ENCODE measurements around the gene LCN6.
A peak's percentile ranks its signal among the peaks of the same experiment; 100 is the strongest.
"Not testable (repeated sequence)": the region's sequence is repeated elsewhere in the genome, so short reads cannot be mapped to it uniquely, and the experiment has no call there.

The LCN6 gene

DNA sequence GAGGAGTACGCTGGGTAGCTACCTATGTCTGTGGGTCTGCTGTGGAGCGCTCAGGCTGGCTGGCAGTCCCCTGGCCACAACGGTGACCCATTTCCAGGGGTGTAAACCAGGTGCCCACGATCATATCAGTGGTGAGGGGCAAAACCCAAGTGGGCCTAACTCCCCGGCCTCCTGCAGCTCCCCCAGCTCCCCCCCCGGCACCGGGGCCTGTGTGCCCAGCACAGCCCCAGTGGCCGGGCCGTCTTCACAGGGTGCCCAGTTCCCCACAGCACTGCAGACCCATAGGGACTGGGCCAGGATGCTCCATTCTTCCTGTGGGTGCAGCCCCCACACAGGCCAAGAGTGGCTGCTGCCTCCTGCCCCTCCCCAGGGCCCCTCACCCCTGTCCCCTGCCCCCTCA is 10.7 kb upstream of the LCN6 start:
- DNase-seq = no peak

DNA sequence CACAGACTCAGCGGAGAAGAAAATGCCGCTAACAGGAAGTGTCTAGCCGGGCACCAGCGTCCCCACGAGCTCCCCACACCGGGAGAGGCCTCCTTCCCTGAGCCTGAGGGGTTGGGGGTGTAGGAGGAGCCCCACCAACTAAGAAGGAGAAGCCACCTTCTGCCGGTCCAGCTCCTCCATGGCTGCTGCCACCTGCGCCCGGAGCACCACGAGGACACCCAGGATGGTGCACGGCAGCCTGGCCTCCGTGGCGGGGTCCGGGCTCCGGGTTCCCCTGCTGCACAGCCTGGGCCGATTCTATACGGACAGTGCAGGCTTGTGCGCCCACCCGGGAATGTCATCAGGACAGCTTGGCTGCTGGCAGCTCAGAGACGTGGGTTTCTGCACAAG is 9.4 kb upstream of the LCN6 start:
- no peak for DNase-seq

- DNase-seq = no peak
Measured at GRCh38 chr9:136757328-136757727, 9.0 kb upstream of the LCN6 start.

DNA sequence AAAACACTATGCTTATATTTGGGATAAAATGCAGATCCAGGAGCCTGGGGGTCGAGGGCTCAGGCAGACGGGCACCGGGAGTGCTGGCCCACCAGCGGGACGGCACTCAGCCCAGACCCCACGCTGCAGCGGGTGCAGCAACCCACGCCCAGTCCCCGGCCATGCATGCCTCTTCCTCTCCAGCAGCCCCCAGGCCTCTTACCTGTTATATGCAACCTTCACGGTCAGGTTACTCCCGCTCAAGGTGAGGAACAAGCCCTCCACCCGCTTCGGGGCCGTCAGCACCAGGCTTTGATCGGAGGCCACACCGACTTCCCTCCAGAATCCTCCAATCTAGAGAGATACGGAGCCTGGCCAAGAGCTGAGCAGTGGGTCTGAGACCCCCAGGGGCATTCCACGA is 8.5 kb upstream of the LCN6 start:
- DNase-seq = no peak

DNA sequence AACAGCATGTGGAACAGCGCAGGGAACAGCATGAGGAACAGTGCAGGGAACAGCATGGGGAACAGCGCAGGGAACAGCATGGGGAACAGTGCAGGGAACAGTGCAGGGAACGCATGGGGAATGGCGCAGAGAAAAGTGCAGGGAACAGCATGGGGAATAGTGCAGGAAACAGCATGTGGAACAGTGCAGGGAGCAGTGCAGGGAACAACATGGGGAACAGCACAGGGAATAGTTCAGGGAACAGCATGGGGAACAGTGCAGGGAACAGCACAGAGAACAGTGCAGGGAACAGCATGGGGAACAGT is 7.8 kb upstream of the LCN6 start:
- no peak for DNase-seq

DNA sequence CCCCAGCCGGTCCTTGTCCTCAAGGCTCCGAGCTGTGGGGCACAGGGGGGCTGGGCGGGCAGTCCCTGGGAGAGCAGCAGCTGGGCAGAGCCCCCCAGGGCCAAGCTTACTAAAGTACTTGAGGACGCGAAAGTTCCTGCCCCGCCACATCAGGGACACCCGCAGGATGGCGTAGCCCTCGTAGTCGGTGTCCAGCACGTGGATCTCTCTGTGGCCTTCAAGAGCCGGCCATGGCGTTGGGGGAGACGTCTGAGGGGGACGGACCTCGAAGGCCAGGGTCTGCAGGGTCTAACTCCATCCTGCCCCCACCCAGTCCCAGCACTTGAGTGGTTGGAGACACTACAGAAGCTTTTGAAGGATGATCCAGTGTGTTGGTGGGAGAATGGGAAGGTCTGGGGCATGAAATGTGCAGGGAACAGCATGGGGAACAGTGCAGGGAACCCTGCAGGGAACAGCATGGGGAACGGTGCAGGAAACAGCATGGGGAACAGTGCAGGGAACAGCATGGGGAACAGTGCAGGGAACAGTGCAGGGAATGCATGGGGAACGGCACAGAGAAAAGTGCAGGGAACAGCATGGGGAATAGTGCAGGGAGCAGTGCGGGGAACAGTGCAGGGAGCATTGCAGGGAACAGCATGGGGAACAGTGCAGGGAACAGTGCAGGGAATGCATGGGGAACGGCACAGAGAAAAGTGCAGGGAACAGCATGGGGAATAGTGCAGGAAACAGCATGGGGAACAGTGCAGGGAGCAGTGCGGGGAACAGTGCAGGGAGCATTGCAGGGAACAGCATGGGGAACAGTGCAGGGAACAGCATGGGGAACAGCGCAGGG is 7.2 kb upstream of the LCN6 start:
- DNase-seq = not testable (repeated sequence)

GRCh38 chr9:136754626-136755301 is 6.4 kb upstream of the LCN6 start:
- DNase-seq = no peak

DNA sequence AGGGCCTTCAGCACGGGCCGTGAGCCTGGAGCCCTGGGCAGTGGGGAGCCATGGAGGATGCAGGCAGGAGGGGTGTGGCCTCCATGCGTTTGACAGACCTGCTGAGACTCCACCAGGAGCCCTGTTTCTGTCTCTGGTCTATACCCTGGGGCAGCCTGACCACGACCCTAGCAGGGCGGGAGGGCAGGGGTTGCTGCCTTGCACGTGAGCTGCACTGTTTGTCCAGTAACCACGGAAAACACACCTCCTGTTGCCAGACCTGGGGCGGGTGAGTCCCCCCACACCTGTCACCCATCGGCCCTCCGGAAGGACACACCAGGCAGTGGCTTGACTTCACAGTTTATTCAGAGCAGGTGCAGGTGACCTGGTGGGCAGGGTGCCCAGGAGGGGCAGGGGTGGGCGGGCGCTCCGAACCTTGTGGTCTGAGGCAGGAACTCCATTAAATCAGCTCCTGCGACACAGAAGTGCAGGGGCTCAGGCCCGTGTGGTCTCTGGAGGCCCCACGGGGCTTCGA is 5.8 kb upstream of the LCN6 start:
- DNase-seq = no peak

DNA sequence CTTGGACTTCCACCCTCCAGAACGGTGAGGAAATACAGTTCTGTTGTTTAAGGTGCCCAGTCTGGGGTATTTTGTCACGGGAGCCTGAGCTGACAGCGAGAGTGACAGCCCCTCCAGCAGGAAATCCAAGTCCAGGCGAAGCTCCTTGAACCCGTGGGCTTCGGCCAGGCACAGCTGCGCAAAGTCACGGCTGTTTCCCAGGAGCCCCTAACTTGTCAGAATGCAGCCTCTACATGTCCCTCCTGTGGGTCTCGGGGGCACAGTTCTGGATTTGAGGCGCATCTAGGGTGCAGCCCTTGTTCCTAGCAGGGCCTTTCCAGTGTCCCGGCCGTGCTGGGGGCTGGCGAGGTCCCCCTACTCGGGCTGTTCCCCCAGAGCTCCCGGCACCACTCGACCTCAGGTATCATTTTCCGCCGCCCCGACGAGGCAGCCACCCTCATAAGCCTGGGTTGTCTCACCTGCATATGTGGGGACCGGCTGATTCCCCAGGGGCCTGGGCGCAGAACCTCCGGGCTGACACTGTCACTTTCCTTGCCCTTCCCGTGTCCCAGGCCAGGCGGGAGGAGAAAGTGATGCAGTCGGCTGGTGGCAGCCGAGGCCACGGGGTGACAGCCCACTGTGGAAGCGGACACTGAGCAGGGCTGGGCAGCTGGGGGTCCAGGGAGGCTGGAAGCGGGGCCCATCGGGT is 5.2 kb upstream of the LCN6 start:
- DNase-seq = no peak

- DNase-seq = no peak
Measured at GRCh38 chr9:136751814-136752213, 3.5 kb upstream of the LCN6 start.

GRCh38 chr9:136751244-136751643 is 2.9 kb upstream of the LCN6 start:
- no peak for DNase-seq

GRCh38 chr9:136750526-136750925 is 2.2 kb upstream of the LCN6 start:
- no peak for DNase-seq

- DNase-seq = no peak
Measured at GRCh38 chr9:136748666-136749611, 614 bp upstream of the LCN6 start.

DNA sequence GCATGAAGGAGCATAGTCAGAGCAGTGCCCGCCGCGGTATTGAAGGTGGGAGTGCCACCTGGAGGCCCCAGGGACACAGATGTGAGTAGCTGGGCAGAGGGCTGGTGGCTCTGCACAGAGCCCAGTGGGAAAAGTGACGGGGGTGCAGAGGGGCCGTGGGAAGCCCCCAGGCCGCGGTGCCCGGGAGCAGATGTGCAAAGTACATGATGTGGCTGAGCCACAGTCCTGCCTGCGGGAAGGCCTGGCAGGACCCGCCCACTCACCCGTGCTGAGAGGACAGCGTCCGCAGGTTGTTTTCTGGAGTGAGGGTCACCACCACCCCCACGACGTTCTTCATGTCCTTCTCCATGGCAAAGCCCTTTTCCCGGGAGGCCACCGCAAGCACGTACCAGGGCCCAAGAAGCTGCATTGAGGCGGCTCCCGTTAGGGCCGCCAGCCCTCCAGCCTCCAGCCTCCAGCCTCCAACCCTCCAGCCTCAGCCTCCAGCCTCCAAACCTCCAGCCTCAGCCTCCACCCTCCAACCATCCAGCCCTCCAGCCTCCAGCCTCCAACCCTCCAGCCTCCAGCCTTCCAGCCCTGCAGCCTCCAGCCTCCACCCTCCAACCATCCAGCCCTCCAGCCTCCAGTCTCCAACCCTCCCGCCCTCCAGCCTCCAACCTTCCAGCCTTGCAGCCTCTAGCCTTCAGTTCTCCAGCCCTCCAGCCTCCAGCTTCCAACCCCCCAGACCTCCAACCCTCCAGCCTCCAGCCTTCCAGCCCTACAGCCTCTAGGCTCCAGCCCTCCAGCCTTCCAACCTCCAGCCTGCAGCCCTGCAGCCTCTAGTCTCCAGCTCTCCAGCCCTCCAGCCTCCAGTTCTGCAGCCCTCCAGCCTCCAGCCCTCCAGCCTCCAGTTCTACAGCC is 914 bp downstream of the LCN6 start:
- DNase-seq = no peak

- DNase-seq = no peak
Measured at GRCh38 chr9:136746621-136747020, 1.7 kb downstream of the LCN6 start.

DNA sequence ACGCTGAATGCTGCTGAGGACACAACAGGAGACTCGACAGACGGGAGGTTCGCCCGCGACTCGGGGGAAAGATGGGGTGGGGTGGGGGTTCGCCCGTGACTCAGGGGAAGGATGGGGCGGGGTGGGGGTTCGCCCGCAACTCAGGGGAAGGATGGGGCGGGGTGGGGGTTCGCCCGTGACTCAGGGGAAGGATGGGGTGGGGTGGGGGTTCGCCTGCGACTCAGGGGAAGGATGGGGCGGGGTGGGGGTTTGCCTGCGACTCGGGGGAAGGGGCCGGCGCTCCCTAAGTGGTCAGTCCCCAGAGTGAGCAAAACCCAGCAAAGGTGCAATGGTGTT is 2.2 kb downstream of the LCN6 start:
- no peak for DNase-seq

- no peak for DNase-seq
Measured at GRCh38 chr9:136745389-136746154, 2.8 kb downstream of the LCN6 start.

DNA sequence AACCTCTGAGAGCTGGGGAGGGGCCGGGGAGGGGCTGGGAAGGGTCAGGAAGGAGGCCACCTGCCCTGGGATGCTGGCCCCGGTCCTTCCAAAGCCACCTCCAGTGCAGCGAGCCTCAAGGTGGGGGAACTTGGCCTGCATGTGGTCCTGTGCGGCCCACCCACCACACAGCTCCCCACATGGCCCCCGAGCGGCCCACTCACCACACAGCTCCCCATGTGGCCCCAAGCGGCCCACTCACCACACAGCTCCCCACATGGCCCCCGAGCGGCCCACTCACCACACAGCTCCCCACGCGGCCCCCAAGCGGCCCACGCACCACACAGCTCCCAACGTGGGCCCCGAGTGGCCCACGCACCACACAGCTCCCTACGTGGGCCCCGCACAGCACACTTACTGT is 3.6 kb downstream of the LCN6 start:
- no peak for DNase-seq

GRCh38 chr9:136743639-136744211 is 4.6 kb downstream of the LCN6 start:
- DNase-seq = no peak

DNA sequence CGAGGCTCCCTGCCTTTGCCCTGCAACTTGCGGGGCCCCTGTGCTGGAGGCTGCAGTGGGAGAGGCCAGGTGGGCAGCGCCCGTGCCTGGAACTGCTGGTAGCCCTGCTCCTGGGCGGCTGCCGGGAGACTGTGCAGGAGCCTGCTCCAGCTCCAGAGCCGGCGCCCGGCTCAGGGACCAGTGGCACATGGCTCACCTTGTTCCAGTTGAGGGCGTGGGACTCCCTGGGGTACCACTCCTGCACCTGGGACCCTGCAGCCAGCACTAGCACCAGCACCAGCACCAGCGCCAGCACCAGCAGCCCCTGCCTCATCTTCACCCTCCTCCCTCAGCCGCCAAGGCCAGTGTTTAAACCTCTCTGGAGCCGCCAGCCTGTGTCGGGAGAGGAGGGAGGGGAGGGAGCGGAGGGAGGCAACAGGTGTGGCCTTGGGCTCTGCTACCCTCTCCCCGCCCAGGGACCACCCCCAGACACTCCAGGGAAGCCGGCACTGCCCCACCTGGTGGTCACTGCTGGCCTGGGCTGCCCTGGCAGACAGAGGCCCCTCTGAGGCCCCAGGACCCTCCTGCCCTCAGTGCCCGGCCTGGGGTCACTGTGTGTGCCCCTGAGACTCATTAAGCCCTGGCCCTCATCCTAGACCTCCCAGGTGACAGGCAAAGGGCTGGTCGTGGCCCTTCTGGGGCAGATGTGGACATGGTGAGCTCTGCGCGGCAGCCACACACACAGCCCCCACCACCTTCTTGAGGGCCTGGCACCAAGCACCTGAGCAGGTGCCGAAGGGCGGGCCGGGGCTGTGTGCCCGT is 5.5 kb downstream of the LCN6 start, which contains the start of gene LCN10:
TSS of gene LCN10 (minus strand) at position 350 of the 801 bp plus-strand sequence. CDS start at position 313, 37 bp downstream.
- DNase-seq = peak; percentile 28

Data from NCI-H510A treated with DMSO at 0.1 percent for 48 hours (cell line).